GM13977 (cell line): ENCODE measurements around the gene AKT2.

Experiments used
- DNase-seq: peaks from one replicate; pipeline ENCODE4 v3.0.0; 2012; ENCODE audit warnings: low spot score
- in situ Hi-C: fragments of 300-500 bp; cut with MboI; formaldehyde crosslinking; loops from one replicate; pipeline ENCODE4 v1.12.0; 2022; ENCODE audit warnings: low sequenced_read_pairs, low pct_unique_long_range_greater_than_20kb, mixed read lengths, inconsistent platforms; ENCODE audit not compliant: unreplicated experiment
- TF ChIP-seq, protein P1 (sequence below): IDR thresholded peaks from 2 replicates; pipeline ENCODE4 v1.5.1; 2012; ENCODE audit warnings: mild to moderate bottlenecking, control low read depth; ENCODE audit not compliant: insufficient read depth; ENCODE audit errors: extremely low read depth, missing control alignments

AKT2 gene

DNA sequence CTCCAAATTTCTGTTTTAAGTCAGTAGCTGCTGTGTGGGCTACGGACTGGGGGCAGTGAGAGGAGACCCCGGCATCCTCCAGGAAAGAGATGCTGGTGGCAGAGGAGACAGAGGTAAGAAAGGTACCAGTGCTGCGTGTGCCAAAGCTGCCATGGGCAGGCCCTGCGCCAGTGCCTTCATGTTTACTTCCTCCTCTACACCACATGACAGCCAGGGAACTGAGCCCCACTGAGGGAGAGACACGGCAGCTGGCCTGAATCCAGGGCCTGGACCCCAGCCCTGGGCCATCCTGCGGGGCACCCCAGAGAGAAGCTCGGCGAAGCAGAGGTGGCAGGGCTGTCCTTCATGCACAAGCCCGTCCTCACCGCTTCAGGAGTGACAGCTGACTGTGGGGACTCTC lies 35.9 kb downstream of the AKT2 start:
- DNase-seq, result no peak
- TF ChIP-seq, protein P1, sequence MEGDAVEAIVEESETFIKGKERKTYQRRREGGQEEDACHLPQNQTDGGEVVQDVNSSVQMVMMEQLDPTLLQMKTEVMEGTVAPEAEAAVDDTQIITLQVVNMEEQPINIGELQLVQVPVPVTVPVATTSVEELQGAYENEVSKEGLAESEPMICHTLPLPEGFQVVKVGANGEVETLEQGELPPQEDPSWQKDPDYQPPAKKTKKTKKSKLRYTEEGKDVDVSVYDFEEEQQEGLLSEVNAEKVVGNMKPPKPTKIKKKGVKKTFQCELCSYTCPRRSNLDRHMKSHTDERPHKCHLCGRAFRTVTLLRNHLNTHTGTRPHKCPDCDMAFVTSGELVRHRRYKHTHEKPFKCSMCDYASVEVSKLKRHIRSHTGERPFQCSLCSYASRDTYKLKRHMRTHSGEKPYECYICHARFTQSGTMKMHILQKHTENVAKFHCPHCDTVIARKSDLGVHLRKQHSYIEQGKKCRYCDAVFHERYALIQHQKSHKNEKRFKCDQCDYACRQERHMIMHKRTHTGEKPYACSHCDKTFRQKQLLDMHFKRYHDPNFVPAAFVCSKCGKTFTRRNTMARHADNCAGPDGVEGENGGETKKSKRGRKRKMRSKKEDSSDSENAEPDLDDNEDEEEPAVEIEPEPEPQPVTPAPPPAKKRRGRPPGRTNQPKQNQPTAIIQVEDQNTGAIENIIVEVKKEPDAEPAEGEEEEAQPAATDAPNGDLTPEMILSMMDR, result no peak
- in situ Hi-C loops, result no loop called here

DNA sequence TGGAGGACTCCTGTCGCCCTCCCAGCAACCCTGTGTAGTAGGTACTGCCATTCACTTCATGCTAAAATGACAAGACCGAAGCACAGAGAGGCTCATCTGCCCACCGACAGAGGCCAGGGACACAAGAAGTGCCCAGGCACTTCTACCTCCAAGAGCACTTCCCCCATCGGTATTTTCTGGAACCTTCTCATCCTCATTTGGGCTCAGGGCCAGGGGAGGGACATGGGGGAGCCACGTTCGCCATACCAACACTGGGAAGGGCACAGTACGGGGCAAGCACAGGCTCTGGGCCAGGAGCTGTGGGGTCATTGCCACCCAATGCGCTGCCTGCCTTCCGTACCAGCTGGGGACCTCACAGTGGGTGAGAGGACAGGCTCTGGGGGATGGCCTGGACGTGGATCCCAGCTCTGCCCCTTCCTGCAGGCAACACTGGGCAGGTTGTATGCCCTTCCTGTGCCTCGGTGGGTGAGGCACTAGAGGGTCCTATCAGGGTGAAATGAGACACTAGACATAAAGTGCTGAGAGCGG lies 37.3 kb downstream of the AKT2 start:
- in situ Hi-C loops, result no loop called here
- no peak for DNase-seq

DNA sequence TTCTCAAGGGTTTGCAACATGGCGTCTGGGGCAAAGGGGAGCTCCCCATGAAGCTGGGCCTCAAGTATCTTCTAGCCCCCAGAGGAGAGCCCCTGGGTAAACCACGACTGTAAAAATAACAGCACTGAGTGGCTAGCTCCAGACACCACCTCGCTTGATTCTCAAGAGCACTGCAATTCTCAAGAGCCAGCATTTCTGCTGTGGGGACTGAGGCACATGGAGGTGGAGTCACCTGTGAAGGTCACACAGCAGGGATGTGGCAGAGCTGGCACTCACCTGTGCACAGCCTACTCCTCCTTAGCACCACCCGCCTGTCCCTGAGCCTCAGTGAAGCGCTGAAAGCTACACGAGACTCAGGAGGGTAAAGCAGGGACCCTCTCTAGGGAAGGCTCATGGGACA lies 38.0 kb downstream of the AKT2 start:
- TF ChIP-seq, protein P1, result no peak
- DNase-seq, result no peak

More for the DNA sequence above, 37.3 kb downstream of the AKT2 start:
- TF ChIP-seq, protein P1, result no peak

DNA sequence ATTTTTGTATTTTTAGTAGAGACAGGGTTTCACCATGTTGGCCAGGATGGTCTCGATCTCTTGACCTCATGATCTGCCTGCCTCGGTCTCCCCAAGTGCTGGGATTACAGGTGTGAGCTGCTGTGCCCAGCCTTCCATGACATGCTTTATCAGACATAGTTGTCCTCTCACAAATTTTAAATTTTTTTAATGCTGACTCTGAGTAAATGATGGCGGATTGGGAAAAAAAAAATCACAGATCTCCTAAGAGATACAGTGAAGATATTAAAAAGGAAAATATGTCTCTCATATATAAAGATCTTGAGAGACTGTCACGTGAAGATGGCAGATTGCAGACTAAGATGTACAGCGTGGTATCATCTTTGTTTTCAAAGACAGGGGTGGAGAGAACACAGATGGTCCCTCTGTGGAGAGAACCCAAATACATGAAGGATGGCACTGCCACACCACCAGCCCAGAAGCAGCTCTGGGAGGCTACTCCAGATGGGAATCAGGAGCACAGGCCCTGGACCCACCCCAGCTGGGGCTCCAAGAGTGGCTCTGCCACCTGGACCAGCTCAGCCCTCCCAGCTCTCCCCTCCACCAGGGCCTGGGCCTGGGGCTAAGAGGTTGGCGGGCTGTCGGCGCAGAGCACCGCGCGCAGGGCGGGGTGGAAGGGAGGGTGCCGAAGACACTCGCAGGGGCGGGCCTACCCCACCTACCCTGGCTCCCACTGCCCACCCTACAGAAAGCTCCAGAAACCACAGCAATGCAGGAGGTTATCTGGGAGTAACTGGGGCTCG lies 38.7 kb downstream of the AKT2 start:
- DNase-seq, result no peak
- in situ Hi-C loops, result no loop called here
- TF ChIP-seq, protein P1, result no peak

More for the DNA sequence above, 38.0 kb downstream of the AKT2 start:
- in situ Hi-C loops, result no loop called here

DNA sequence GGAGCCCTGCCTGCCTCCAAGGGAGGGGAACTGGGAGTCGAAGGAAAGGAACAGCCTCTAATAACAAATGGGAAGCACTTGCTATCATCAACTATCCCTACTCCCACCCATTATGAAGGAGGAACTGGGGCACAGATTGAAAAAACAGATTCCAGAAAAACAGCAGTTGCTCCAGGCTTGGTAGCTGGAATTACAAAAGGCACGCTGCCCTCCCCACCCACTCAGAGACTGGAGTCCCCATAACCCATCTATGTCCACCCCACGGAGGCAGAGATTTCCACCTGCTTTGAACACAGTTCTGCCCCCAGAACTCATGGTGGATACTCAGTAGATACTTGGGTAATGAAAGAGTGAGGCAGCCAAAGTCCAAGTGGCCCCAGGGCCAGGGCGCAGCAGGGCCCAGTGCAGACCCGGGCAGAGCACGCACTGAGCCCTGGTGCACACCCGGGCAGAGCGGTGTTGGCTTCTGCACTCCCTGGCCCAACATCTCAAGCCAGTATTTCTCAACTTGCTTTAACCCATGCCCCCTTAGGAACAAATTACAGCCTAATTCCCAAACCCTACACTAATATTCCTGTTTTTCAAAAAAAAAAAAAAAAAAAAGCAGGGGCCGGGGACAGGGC lies 39.5 kb downstream of the AKT2 start:
- no peak for DNase-seq
- TF ChIP-seq, protein P1, result no peak
- in situ Hi-C loops, result no loop called here

DNA sequence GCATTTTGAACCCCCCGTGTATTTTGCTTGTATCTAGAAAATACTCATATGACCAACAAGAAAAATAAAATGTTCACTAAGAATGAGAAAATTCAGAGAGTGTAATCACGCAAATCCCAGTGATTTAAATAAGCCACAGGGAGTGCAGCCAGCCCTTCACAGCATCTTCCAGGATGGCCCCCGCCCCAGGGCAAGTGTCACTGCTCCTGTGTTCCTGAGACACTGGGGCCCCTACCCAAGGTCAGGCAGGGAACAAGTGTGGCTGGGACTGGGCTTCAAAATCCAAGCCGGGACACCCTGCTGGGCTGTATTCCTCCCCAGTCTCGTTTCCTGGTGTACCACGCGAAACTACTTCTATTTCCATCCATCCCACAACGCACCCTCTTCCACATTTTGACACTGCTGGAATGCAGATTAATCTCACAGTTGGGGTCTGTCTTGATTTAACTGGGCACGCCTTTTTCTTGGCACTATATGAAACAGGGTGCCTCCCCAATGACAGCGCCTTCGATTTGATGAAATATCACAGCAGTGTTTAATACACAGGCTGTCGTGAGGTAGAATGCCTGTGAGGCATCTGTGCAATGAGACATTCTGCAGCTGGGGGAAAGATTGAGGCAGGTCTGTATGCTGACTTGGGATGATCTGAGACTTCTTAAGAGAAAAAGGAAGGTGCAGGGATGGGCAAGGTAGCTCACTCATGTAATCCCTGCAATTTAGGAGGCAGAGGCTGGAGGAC lies 40.4 kb downstream of the AKT2 start:
- TF ChIP-seq, protein P1, result no peak
- no peak for DNase-seq
- in situ Hi-C loops, result no loop called here
